ENCODE results near the gene SNX20. TPM values are rescaled to one million over a fixed set of nuclear protein-coding genes. Genes with fewer than 3 reads are reported as not detected.

SNX20 gene
- total and polyA plus RNA-seq, 2 of the 13 experiments (the other 11 are each of a cell fraction or from before 2014, with no cell fraction given) = not detected

DNA sequence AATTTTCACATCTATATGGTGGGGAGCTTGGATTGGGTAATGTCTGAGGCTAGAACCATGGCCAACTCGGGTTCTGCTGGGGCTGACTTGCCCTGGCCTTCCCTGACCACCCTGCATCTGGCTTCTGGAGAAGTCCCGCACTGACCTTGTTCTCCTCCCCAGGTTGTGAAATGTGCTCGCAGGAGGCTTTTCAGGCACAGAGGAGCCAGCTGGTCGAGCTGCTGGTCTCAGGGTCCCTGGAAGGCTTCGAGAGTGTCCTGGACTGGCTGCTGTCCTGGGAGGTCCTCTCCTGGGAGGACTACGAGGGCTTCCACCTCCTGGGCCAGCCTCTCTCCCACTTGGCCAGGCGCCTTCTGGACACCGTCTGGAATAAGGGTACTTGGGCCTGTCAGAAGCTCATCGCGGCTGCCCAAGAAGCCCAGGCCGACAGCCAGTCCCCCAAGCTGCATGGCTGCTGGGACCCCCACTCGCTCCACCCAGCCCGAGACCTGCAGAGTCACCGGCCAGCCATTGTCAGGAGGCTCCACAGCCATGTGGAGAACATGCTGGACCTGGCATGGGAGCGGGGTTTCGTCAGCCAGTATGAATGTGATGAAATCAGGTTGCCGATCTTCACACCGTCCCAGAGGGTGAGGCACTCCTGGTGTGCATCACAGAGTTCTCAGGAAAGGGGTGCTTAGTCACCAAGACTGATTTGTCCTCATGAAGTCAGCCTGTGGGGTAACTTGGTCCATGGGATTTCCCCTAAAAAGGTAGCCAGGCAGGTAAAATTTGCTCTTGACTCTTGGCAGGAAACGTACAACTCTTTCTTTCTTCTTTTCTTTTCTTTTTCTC, 18.4 kb upstream of the SNX20 start (continued):
- TF ChIP-seq, protein P1, sequence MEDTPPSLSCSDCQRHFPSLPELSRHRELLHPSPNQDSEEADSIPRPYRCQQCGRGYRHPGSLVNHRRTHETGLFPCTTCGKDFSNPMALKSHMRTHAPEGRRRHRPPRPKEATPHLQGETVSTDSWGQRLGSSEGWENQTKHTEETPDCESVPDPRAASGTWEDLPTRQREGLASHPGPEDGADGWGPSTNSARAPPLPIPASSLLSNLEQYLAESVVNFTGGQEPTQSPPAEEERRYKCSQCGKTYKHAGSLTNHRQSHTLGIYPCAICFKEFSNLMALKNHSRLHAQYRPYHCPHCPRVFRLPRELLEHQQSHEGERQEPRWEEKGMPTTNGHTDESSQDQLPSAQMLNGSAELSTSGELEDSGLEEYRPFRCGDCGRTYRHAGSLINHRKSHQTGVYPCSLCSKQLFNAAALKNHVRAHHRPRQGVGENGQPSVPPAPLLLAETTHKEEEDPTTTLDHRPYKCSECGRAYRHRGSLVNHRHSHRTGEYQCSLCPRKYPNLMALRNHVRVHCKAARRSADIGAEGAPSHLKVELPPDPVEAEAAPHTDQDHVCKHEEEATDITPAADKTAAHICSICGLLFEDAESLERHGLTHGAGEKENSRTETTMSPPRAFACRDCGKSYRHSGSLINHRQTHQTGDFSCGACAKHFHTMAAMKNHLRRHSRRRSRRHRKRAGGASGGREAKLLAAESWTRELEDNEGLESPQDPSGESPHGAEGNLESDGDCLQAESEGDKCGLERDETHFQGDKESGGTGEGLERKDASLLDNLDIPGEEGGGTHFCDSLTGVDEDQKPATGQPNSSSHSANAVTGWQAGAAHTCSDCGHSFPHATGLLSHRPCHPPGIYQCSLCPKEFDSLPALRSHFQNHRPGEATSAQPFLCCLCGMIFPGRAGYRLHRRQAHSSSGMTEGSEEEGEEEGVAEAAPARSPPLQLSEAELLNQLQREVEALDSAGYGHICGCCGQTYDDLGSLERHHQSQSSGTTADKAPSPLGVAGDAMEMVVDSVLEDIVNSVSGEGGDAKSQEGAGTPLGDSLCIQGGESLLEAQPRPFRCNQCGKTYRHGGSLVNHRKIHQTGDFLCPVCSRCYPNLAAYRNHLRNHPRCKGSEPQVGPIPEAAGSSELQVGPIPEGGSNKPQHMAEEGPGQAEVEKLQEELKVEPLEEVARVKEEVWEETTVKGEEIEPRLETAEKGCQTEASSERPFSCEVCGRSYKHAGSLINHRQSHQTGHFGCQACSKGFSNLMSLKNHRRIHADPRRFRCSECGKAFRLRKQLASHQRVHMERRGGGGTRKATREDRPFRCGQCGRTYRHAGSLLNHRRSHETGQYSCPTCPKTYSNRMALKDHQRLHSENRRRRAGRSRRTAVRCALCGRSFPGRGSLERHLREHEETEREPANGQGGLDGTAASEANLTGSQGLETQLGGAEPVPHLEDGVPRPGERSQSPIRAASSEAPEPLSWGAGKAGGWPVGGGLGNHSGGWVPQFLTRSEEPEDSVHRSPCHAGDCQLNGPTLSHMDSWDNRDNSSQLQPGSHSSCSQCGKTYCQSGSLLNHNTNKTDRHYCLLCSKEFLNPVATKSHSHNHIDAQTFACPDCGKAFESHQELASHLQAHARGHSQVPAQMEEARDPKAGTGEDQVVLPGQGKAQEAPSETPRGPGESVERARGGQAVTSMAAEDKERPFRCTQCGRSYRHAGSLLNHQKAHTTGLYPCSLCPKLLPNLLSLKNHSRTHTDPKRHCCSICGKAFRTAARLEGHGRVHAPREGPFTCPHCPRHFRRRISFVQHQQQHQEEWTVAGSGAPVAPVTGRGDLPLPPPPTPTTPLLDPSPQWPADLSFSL (CRISPR knock-in tag; IDR thresholded peaks at IDR 0.05) = no peak
- TF ChIP-seq NR2F6 (IDR thresholded peaks at IDR 0.05) (no peak), NR2F6 (CRISPR knock-in tag; IDR thresholded peaks at IDR 0.05) (no peak), ZNF44 (CRISPR knock-in tag; IDR thresholded peaks at IDR 0.05) (no peak), BRCA1 (CRISPR knock-in tag; IDR thresholded peaks at IDR 0.05) (no peak), ZC3H4 (CRISPR knock-in tag; IDR thresholded peaks at IDR 0.05; ENCODE audit: borderline replicate concordance) (no peak), POLR2AphosphoS5 (IDR thresholded peaks at IDR 0.05; ENCODE audit: low read depth, low read length) (no peak), REL (CRISPR knock-in tag; conservative IDR thresholded peaks at IDR 0.05) (no peak), ZFP36 (IDR thresholded peaks at IDR 0.05; ENCODE audit: borderline replicate concordance, low read depth, low read length, partially characterized antibody) (no peak), ARHGAP35 (CRISPR knock-in tag; IDR thresholded peaks at IDR 0.05; ENCODE audit: borderline replicate concordance) (no peak), NFRKB (IDR thresholded peaks at IDR 0.05) (no peak), ZFP90 (CRISPR knock-in tag; IDR thresholded peaks at IDR 0.05; ENCODE audit: borderline replicate concordance) (peak; percentile 80; the same call in 1 of the 2 replicates)
- TF ChIP-seq, protein P2, sequence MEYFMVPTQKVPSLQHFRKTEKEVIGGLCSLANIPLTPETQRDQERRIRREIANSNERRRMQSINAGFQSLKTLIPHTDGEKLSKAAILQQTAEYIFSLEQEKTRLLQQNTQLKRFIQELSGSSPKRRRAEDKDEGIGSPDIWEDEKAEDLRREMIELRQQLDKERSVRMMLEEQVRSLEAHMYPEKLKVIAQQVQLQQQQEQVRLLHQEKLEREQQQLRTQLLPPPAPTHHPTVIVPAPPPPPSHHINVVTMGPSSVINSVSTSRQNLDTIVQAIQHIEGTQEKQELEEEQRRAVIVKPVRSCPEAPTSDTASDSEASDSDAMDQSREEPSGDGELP (IDR thresholded peaks at IDR 0.05; ENCODE audit: borderline replicate concordance, low read depth) = no peak
- TF ChIP-seq, protein P3, sequence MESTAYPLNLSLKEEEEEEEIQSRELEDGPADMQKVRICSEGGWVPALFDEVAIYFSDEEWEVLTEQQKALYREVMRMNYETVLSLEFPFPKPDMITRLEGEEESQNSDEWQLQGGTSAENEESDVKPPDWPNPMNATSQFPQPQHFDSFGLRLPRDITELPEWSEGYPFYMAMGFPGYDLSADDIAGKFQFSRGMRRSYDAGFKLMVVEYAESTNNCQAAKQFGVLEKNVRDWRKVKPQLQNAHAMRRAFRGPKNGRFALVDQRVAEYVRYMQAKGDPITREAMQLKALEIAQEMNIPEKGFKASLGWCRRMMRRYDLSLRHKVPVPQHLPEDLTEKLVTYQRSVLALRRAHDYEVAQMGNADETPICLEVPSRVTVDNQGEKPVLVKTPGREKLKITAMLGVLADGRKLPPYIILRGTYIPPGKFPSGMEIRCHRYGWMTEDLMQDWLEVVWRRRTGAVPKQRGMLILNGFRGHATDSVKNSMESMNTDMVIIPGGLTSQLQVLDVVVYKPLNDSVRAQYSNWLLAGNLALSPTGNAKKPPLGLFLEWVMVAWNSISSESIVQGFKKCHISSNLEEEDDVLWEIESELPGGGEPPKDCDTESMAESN (CRISPR knock-in tag; conservative IDR thresholded peaks at IDR 0.05) = peak; percentile 53; the same call in 1 of the 2 replicates
- TF ChIP-seq, protein P4, sequence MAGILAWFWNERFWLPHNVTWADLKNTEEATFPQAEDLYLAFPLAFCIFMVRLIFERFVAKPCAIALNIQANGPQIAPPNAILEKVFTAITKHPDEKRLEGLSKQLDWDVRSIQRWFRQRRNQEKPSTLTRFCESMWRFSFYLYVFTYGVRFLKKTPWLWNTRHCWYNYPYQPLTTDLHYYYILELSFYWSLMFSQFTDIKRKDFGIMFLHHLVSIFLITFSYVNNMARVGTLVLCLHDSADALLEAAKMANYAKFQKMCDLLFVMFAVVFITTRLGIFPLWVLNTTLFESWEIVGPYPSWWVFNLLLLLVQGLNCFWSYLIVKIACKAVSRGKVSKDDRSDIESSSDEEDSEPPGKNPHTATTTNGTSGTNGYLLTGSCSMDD (CRISPR knock-in tag; IDR thresholded peaks at IDR 0.05) = no peak
- TF ChIP-seq, protein P5, sequence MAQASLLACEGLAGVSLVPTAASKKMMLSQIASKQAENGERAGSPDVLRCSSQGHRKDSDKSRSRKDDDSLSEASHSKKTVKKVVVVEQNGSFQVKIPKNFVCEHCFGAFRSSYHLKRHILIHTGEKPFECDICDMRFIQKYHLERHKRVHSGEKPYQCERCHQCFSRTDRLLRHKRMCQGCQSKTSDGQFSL (CRISPR knock-in tag; IDR thresholded peaks at IDR 0.05) = no peak
- TF ChIP-seq, protein P6, sequence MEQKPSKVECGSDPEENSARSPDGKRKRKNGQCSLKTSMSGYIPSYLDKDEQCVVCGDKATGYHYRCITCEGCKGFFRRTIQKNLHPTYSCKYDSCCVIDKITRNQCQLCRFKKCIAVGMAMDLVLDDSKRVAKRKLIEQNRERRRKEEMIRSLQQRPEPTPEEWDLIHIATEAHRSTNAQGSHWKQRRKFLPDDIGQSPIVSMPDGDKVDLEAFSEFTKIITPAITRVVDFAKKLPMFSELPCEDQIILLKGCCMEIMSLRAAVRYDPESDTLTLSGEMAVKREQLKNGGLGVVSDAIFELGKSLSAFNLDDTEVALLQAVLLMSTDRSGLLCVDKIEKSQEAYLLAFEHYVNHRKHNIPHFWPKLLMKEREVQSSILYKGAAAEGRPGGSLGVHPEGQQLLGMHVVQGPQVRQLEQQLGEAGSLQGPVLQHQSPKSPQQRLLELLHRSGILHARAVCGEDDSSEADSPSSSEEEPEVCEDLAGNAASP (CRISPR knock-in tag; IDR thresholded peaks at IDR 0.05; ENCODE audit: borderline replicate concordance) = no peak

All from HepG2 (cell line).